AML-193 (cell line): ENCODE measurements around the gene SMYD3.
A peak's percentile ranks its signal among the peaks of the same experiment; 100 is the strongest.

ENCODE experiments used
- DNase-seq, 2 experiments: peaks; one replicate each; lab custom pipeline; 2025; lab: John Stamatoyannopoulos, UW

SMYD3 gene

GRCh38 chr1:246069581-246069980 is 437.5 kb downstream of the SMYD3 start:
- no peak for DNase-seq

GRCh38 chr1:246068619-246069509 is 438.2 kb downstream of the SMYD3 start:
- no peak for DNase-seq

- DNase-seq = no peak
Measured at GRCh38 chr1:246068217-246068512, 438.9 kb downstream of the SMYD3 start.

- peak; percentile 6 to 23 for DNase-seq
Measured at GRCh38 chr1:246067432-246068216, 439.5 kb downstream of the SMYD3 start.

GRCh38 chr1:246066573-246066972 is 440.5 kb downstream of the SMYD3 start:
- DNase-seq = no peak

GRCh38 chr1:246065592-246065991 is 441.5 kb downstream of the SMYD3 start:
- DNase-seq = no peak

GRCh38 chr1:246064891-246065290 is 442.2 kb downstream of the SMYD3 start:
- DNase-seq = no peak

GRCh38 chr1:246063013-246063616 is 444.0 kb downstream of the SMYD3 start:
- DNase-seq = no peak

- DNase-seq = no peak
Measured at GRCh38 chr1:246058466-246058865, 448.6 kb downstream of the SMYD3 start.

GRCh38 chr1:246052603-246053002 is 454.5 kb downstream of the SMYD3 start:
- no peak for DNase-seq

GRCh38 chr1:246051909-246052518 is 455.1 kb downstream of the SMYD3 start:
- DNase-seq = no peak

GRCh38 chr1:246048693-246049092 is 458.4 kb downstream of the SMYD3 start:
- DNase-seq = no peak

GRCh38 chr1:246043556-246043955 is 463.5 kb downstream of the SMYD3 start:
- no peak for DNase-seq

GRCh38 chr1:246041360-246041759 is 465.7 kb downstream of the SMYD3 start:
- no peak for DNase-seq

GRCh38 chr1:246040200-246040890 is 466.7 kb downstream of the SMYD3 start:
- DNase-seq = no peak

- DNase-seq = no peak
Measured at GRCh38 chr1:246039584-246039983, 467.5 kb downstream of the SMYD3 start.

GRCh38 chr1:246037832-246038231 is 469.2 kb downstream of the SMYD3 start:
- no peak for DNase-seq

GRCh38 chr1:246036175-246036574 is 470.9 kb downstream of the SMYD3 start:
- no peak for DNase-seq

GRCh38 chr1:246035060-246035541 is 472.0 kb downstream of the SMYD3 start:
- DNase-seq = no peak

GRCh38 chr1:246034630-246035029 is 472.4 kb downstream of the SMYD3 start:
- DNase-seq = no peak

- DNase-seq = no peak
Measured at GRCh38 chr1:246032984-246033383, 474.1 kb downstream of the SMYD3 start.
